GM11168 (cell line): ENCODE results near the gene MTREX.
"Not testable (repeated sequence)": the region's sequence is repeated elsewhere in the genome, so short reads cannot be mapped to it uniquely, and the experiment has no call there.

ENCODE experiments used
- in situ Hi-C: fragments of 300-500 bp; cut with MboI; formaldehyde crosslinking; loops from one replicate; pipeline ENCODE4 v1.12.0; 2022; ENCODE audit warnings: low sequenced_read_pairs; ENCODE audit not compliant: unreplicated experiment

MTREX gene

GRCh38 chr5:55307383-55308253 lies at the start of gene MTREX, which contains the start of gene DHX29:
Gene MTREX (plus strand): TSS chr5:55307989. CDS start chr5:55308014, 25 bp downstream.
Gene DHX29 (minus strand): TSS chr5:55307694. CDS start chr5:55307573, 121 bp downstream.
- in situ Hi-C loops, result no loop called here

- in situ Hi-C loops, result no loop called here
Measured at GRCh38 chr5:55258339-55258738, 49.5 kb upstream of the MTREX start.

- in situ Hi-C loops, result no loop called here
Measured at GRCh38 chr5:55276771-55277170, 31.0 kb upstream of the MTREX start.

GRCh38 chr5:55278778-55279177 lies 29.0 kb upstream of the MTREX start:
- in situ Hi-C loops, result no loop called here

- in situ Hi-C loops, result no loop called here
Measured at GRCh38 chr5:55286411-55286933, 21.3 kb upstream of the MTREX start.

- in situ Hi-C loops, result no loop called here
Measured at GRCh38 chr5:55289808-55290207, 18.0 kb upstream of the MTREX start.

- in situ Hi-C loops, result no loop called here
Measured at GRCh38 chr5:55290991-55291390, 16.8 kb upstream of the MTREX start.

- in situ Hi-C loops, result no loop called here
Measured at GRCh38 chr5:55294935-55295334, 12.9 kb upstream of the MTREX start.

- in situ Hi-C loops, result no loop called here
Measured at GRCh38 chr5:55300890-55301289, 6.9 kb upstream of the MTREX start.

GRCh38 chr5:55303238-55303690 lies 4.5 kb upstream of the MTREX start:
- in situ Hi-C loops, result no loop called here

- in situ Hi-C loops, result no loop called here
Measured at GRCh38 chr5:55304584-55304983, 3.2 kb upstream of the MTREX start.

GRCh38 chr5:55305345-55305744 lies 2.4 kb upstream of the MTREX start:
- in situ Hi-C loops, result no loop called here

GRCh38 chr5:55306641-55307382 lies 977 bp upstream of the MTREX start:
- in situ Hi-C loops, result no loop called here

- in situ Hi-C loops, result no loop called here
Measured at GRCh38 chr5:55308254-55308836, 556 bp downstream of the MTREX start.

- in situ Hi-C loops, result no loop called here
Measured at GRCh38 chr5:55313870-55314617, 6.3 kb downstream of the MTREX start.

GRCh38 chr5:55316289-55316688 lies 8.5 kb downstream of the MTREX start:
- in situ Hi-C loops, result no loop called here

- in situ Hi-C loops, result no loop called here
Measured at GRCh38 chr5:55316837-55317236, 9.0 kb downstream of the MTREX start.

- in situ Hi-C loops, result not testable (repeated sequence)
Measured at GRCh38 chr5:55318237-55318636, 10.4 kb downstream of the MTREX start.

GRCh38 chr5:55319491-55319890 lies 11.7 kb downstream of the MTREX start:
- in situ Hi-C loops, result no loop called here

GRCh38 chr5:55320571-55320970 lies 12.8 kb downstream of the MTREX start:
- in situ Hi-C loops, result no loop called here
